Neuronal stem cell (in vitro differentiated cells): ENCODE measurements around the gene HACD2.

Source experiments
- DNase-seq: peaks from one replicate; pipeline ENCODE4 v3.0.0-alpha.2; 2013; ENCODE audit warnings: low spot score
- H2AFZ ChIP-seq: one replicate; pipeline ENCODE4 v1.6.1; 2013; ENCODE audit warnings: mild to moderate bottlenecking, low read length, inconsistent platforms
- H2AK5ac ChIP-seq: 2 replicates; pipeline ENCODE4 v1.6.1; 2013; ENCODE audit warnings: low read depth, mild to moderate bottlenecking, inconsistent platforms, low read length, moderate library complexity, mixed read lengths
- H2BK120ac ChIP-seq: 2 replicates; pipeline ENCODE4 v1.6.1; 2013; ENCODE audit warnings: low read depth, mild to moderate bottlenecking, inconsistent platforms, low read length, moderate library complexity, mixed read lengths
- H2BK12ac ChIP-seq: one replicate; pipeline ENCODE4 v1.6.1; 2013; ENCODE audit warnings: low read length, inconsistent platforms
- H2BK15ac ChIP-seq: 2 replicates; pipeline ENCODE4 v1.6.1; 2013; ENCODE audit warnings: mild to moderate bottlenecking, low read length, inconsistent platforms, mixed read lengths
- H2BK5ac ChIP-seq: one replicate; pipeline ENCODE4 v1.6.1; 2013; ENCODE audit warnings: inconsistent platforms, mild to moderate bottlenecking, low read length, moderate library complexity
- H3K14ac ChIP-seq: one replicate; pipeline ENCODE4 v1.6.1; 2013; ENCODE audit warnings: low read length, inconsistent platforms
- H3K18ac ChIP-seq: 2 replicates; pipeline ENCODE4 v1.6.1; 2013; ENCODE audit warnings: low read length, inconsistent platforms
- H3K23ac ChIP-seq: 2 replicates; pipeline ENCODE4 v1.6.1; 2013; ENCODE audit warnings: low read depth, mild to moderate bottlenecking, mixed read lengths, low read length, inconsistent platforms; ENCODE audit not compliant: poor library complexity
- H3K27ac ChIP-seq: replicated peaks from 3 replicates; pipeline ENCODE4 v1.5.1; 2013; ENCODE audit warnings: low read length, inconsistent platforms
- H3K27me3 ChIP-seq, 3 experiments: 2 replicates each; pipeline ENCODE4 v1.6.1; 2013; ENCODE audit warnings: low read length in 3 of 3, mild to moderate bottlenecking in 2 of 3, inconsistent platforms in 1 of 3, low read depth in 1 of 3, mixed read lengths in 1 of 3, moderate library complexity in 1 of 3; ENCODE audit not compliant: control insufficient read depth in 3 of 3, insufficient read depth in 3 of 3
- H3K36me3 ChIP-seq, 2 donors: replicated peaks in 1 of 2; 2 replicates each; pipeline ENCODE4 v1.6.1; 2013; ENCODE audit warnings: low read length in 2 of 2; ENCODE audit not compliant: control insufficient read depth in 2 of 2, insufficient read depth in 2 of 2
- H3K4ac ChIP-seq: 2 replicates; pipeline ENCODE4 v1.6.1; 2013; ENCODE audit warnings: inconsistent platforms, mild to moderate bottlenecking, low read length, moderate library complexity
- H3K4me1 ChIP-seq, 2 donors: 1 replicate in 1 of 2; 2 replicates in 1 of 2; pipeline ENCODE4 v1.6.1; 2013; ENCODE audit warnings: low read length in 2 of 2, low read depth in 1 of 2; ENCODE audit not compliant: control insufficient read depth in 2 of 2, insufficient read depth in 1 of 2
- H3K4me2 ChIP-seq: one replicate; pipeline ENCODE4 v1.6.1; 2013; ENCODE audit warnings: mild to moderate bottlenecking, low read length, inconsistent platforms; ENCODE audit not compliant: insufficient read depth, poor library complexity, severe bottlenecking
- H3K4me3 ChIP-seq, 2 donors: 2 replicates each; pipeline ENCODE4 v1.5.1; 2013; ENCODE audit warnings: low read length in 2 of 2, mild to moderate bottlenecking in 2 of 2, inconsistent platforms in 1 of 2, moderate library complexity in 1 of 2
- H3K79me1 ChIP-seq: one replicate; pipeline ENCODE4 v1.6.1; 2013; ENCODE audit warnings: low read depth, mild to moderate bottlenecking, inconsistent platforms, low read length, moderate library complexity
- H3K9ac ChIP-seq: one replicate; pipeline ENCODE4 v1.6.1; 2013; ENCODE audit warnings: mild to moderate bottlenecking, low read depth, low read length, inconsistent platforms; ENCODE audit not compliant: poor library complexity
- H3K9me3 ChIP-seq, 2 donors: replicated peaks in 1 of 2; 2 replicates each; pipeline versions ENCODE3 to v1.6.1; 2013; ENCODE audit warnings: low read length in 2 of 2, mild to moderate bottlenecking in 2 of 2, inconsistent platforms in 1 of 2, low read depth in 1 of 2, mixed read lengths in 1 of 2, moderate library complexity in 1 of 2; ENCODE audit not compliant: control insufficient read depth in 2 of 2, insufficient read depth in 1 of 2
- H4K8ac ChIP-seq: one replicate; pipeline ENCODE4 v1.6.1; 2013; ENCODE audit warnings: low read depth, mild to moderate bottlenecking, inconsistent platforms, low read length, moderate library complexity
- H4K91ac ChIP-seq: one replicate; pipeline ENCODE4 v1.6.1; 2013; ENCODE audit warnings: low read length, low read depth, mild to moderate bottlenecking, inconsistent platforms; ENCODE audit not compliant: poor library complexity
- WGBS, 2 donors: extraction: QIAGEN DNeasy Blood & Tissue Kit; methylation state at CpG; one replicate each; pipeline ENCODE4 v1.1.7; 2013; ENCODE audit warnings: missing lambda C conversion rate in 2 of 2, mixed read lengths in 1 of 2; ENCODE audit not compliant: insufficient read length in 2 of 2, insufficient replicate concordance in 1 of 2; ENCODE audit errors: extremely low coverage in 2 of 2; 5-methylcytosine and 5-hydroxymethylcytosine counted together

The HACD2 gene

DNA sequence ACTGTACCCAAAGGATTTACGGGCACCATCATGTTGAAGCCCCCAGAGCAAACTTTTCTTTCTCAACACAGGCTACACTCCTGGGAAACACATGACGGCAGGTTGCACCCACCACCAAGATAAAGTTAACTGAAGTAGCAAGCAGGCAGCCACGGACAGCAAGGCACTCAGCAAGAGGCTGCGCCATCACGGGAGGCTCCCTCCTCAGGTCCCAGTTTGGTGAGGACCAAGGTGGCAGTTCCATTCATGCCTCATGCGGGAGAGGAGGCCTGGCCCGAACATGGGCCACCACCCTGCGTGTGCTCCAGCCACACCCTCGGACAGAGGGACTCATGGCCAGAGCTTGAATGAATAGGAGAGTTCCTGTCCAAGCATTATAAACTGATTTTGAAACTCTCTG, 142.7 kb downstream of the HACD2 start:
- Histone ChIP-seq H4K91ac (no peak overlapping the region), H3K4ac (no peak overlapping the region), H3K9ac (no peak overlapping the region), H2BK12ac (no peak overlapping the region), H2BK15ac (no peak overlapping the region), H3K4me1 (no peaks in the 10 kb centered on the region), H3K14ac (no peak overlapping the region), H2BK5ac (no peak overlapping the region), H3K23ac (no peak overlapping the region), H3K79me1 (no peaks in the 10 kb centered on the region), H4K8ac (no peak overlapping the region), H3K27ac (no peak overlapping the region), H3K36me3 (no peaks in the 10 kb centered on the region), H3K4me2 (no peak overlapping the region), H3K18ac (no peak overlapping the region), H3K9me3 (no peaks in the 10 kb centered on the region), H3K27me3 (peaks cover 0 to 81% (median 10%) of the 10 kb centered on the region in 3 experiments), H2AK5ac (no peak overlapping the region), H3K4me3 (no peak overlapping the region), H2AFZ (no peak overlapping the region), H2BK120ac (no peak overlapping the region)
- DNase-seq = no peak
- WGBS, 2 donors = no CpG with 5 or more reads among the region's 9 CpGs
